Loucy (cell line): ENCODE results near the gene DMP1.

Experiments
- H2AFZ ChIP-seq: fragments of 200-600 bp; sonication (generic); 2 replicates; pipeline ENCODE4 v1.6.0; 2016; ENCODE audit warnings: antibody characterized with exemption, mild to moderate bottlenecking, low read length, moderate library complexity
- H3F3A ChIP-seq: fragments of 200-600 bp; 2 replicates; pipeline ENCODE4 v1.6.0; 2016; ENCODE audit warnings: antibody characterized with exemption, low read depth, mild to moderate bottlenecking
- H3K27me3 ChIP-seq: fragments of 200-600 bp; sonication (generic); 2 replicates; pipeline ENCODE4 v1.6.1; 2014; ENCODE audit warnings: low read length, mild to moderate bottlenecking; ENCODE audit not compliant: insufficient read depth, poor library complexity, severe bottlenecking
- H3K36me3 ChIP-seq: fragments of 200-600 bp; sonication (generic); 2 replicates; pipeline ENCODE4 v1.6.1; 2016; ENCODE audit warnings: low read length; ENCODE audit not compliant: insufficient read depth
- H3K4me1 ChIP-seq: fragments of 200-600 bp; sonication (generic); 2 replicates; pipeline ENCODE4 v1.5.1; 2014; ENCODE audit warnings: low read length, mild to moderate bottlenecking; ENCODE audit not compliant: insufficient read depth, poor library complexity, severe bottlenecking
- H3K4me2 ChIP-seq: fragments of 200-600 bp; sonication (generic); 2 replicates; pipeline ENCODE4 v1.6.0; 2014; ENCODE audit warnings: antibody characterized with exemption, low read length, low read depth, mild to moderate bottlenecking; ENCODE audit not compliant: poor library complexity, severe bottlenecking
- H3K4me3 ChIP-seq: fragments of 200-600 bp; sonication (generic); 2 replicates; pipeline ENCODE4 v1.5.1; 2014; ENCODE audit warnings: low read length, mild to moderate bottlenecking, mixed read lengths; ENCODE audit not compliant: poor library complexity, severe bottlenecking
- H3K79me2 ChIP-seq: fragments of 200-600 bp; sonication (generic); 2 replicates; pipeline ENCODE4 v1.6.1; 2014; ENCODE audit warnings: low read length; ENCODE audit not compliant: insufficient read depth
- H3K9ac ChIP-seq: fragments of 200-600 bp; sonication (generic); 2 replicates; pipeline ENCODE4 v1.6.0; 2014; ENCODE audit warnings: mild to moderate bottlenecking, low read depth, low read length, moderate library complexity; ENCODE audit not compliant: poor library complexity, severe bottlenecking
- H3K9me2 ChIP-seq: fragments of 200-600 bp; sonication (generic); replicated peaks from 2 replicates; pipeline ENCODE4 v1.6.1; 2016; ENCODE audit warnings: low read depth, low read length, mixed read lengths
- H3K9me3 ChIP-seq: fragments of 200-600 bp; sonication (generic); 2 replicates; pipeline ENCODE4 v1.6.1; 2014; ENCODE audit warnings: mild to moderate bottlenecking, antibody characterized with exemption, low read length, low read depth; ENCODE audit not compliant: insufficient read depth
- H4K20me1 ChIP-seq: fragments of 200-600 bp; sonication (generic); 2 replicates; pipeline ENCODE4 v1.6.0; 2014; ENCODE audit warnings: antibody characterized with exemption, low read length, mild to moderate bottlenecking; ENCODE audit not compliant: insufficient read depth, poor library complexity, severe bottlenecking
- CTCF ChIP-seq: fragments of 200-600 bp; sonication (generic); conservative IDR thresholded peaks from 2 replicates; pipeline ENCODE4 v1.5.1; 2014; ENCODE audit warnings: mild to moderate bottlenecking, antibody characterized with exemption, low read length
- EZH2phosphoT487 ChIP-seq: fragments of 200-600 bp; IDR thresholded peaks from 2 replicates; pipeline ENCODE4 v1.6.1; 2018; ENCODE audit warnings: antibody characterized with exemption, mild to moderate bottlenecking, moderate library complexity, borderline replicate concordance

The DMP1 gene, protein sequence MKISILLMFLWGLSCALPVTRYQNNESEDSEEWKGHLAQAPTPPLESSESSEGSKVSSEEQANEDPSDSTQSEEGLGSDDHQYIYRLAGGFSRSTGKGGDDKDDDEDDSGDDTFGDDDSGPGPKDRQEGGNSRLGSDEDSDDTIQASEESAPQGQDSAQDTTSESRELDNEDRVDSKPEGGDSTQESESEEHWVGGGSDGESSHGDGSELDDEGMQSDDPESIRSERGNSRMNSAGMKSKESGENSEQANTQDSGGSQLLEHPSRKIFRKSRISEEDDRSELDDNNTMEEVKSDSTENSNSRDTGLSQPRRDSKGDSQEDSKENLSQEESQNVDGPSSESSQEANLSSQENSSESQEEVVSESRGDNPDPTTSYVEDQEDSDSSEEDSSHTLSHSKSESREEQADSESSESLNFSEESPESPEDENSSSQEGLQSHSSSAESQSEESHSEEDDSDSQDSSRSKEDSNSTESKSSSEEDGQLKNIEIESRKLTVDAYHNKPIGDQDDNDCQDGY

GRCh38 chr4:87649980-87650379 lies at the start of gene DMP1:
Gene DMP1, plus strand, starts transcription at chr4:87650280. Its CDS starts 6,213 bp downstream, at chr4:87656493.
- no peak within 1 kb of the TSS for H3K9ac ChIP-seq
- H3K36me3 ChIP-seq, result no peaks in the 10 kb centered on the region
- no peaks in the 10 kb centered on the region for H3K79me2 ChIP-seq
- no peaks in the 10 kb centered on the region for H3K27me3 ChIP-seq
- no peak within 1 kb of the TSS for H3K4me3 ChIP-seq
- TF ChIP-seq EZH2phosphoT487 (no peak), CTCF (no peak)
- no peaks in the 10 kb centered on the region for H4K20me1 ChIP-seq
- no peaks in the 10 kb centered on the region for H3K9me3 ChIP-seq
- H3K4me1 ChIP-seq, result no peaks in the 10 kb centered on the region
- no peaks in the 10 kb centered on the region for H3F3A ChIP-seq
- no peak within 1 kb of the TSS for H3K4me2 ChIP-seq
- no peak within 1 kb of the TSS for H2AFZ ChIP-seq
- no peaks in the 10 kb centered on the region for H3K9me2 ChIP-seq

- H3K4me2 ChIP-seq, result no peak overlapping the region
- no peaks in the 10 kb centered on the region for H4K20me1 ChIP-seq
- H3K9me3 ChIP-seq, result no peaks in the 10 kb centered on the region
- H3K4me3 ChIP-seq, result no peak overlapping the region
- no peaks in the 10 kb centered on the region for H3K79me2 ChIP-seq
- no peaks in the 10 kb centered on the region for H3K4me1 ChIP-seq
- H2AFZ ChIP-seq, result no peak overlapping the region
- H3K9me2 ChIP-seq, result no peaks in the 10 kb centered on the region
- no peaks in the 10 kb centered on the region for H3F3A ChIP-seq
- H3K9ac ChIP-seq, result no peak overlapping the region
- TF ChIP-seq EZH2phosphoT487 (no peak), CTCF (no peak)
- no peaks in the 10 kb centered on the region for H3K36me3 ChIP-seq
- no peaks in the 10 kb centered on the region for H3K27me3 ChIP-seq
These were observed 48.7 kb upstream of the DMP1 start for GRCh38 chr4:87601361-87601760.

- Histone ChIP-seq H3K4me2 (no peak within 1 kb of the TSS), H3K36me3 (no peaks in the 10 kb centered on the region), H3K79me2 (no peaks in the 10 kb centered on the region), H4K20me1 (no peaks in the 10 kb centered on the region), H3K4me3 (no peak within 1 kb of the TSS), H3K9ac (no peak within 1 kb of the TSS), H2AFZ (no peak within 1 kb of the TSS), H3K4me1 (no peaks in the 10 kb centered on the region), H3K9me3 (no peaks in the 10 kb centered on the region), H3K27me3 (no peaks in the 10 kb centered on the region), H3K9me2 (no peaks in the 10 kb centered on the region), H3F3A (no peaks in the 10 kb centered on the region)
- TF ChIP-seq CTCF (no peak), EZH2phosphoT487 (no peak)
These were observed 41.9 kb upstream of the DMP1 start, which contains the start of gene DSPP for GRCh38 chr4:87608229-87608628. Gene DSPP, plus strand, starts transcription at chr4:87608529. Its CDS starts 2,380 bp downstream, at chr4:87610909.
